Ishikawa (cell line): ENCODE measurements around the gene CDH13.

Source experiments
- CEBPB ChIP-seq: IDR thresholded peaks from 2 replicates; pipeline ENCODE4 v1.6.1; 2012
- CREB1 ChIP-seq: IDR thresholded peaks from 2 replicates; pipeline ENCODE4 v1.6.1; 2012; ENCODE audit warnings: low read depth
- EGR1 ChIP-seq: IDR thresholded peaks from 2 replicates; pipeline ENCODE4 v1.6.1; 2012
- EP300 ChIP-seq: IDR thresholded peaks from 2 replicates; pipeline ENCODE4 v1.6.1; 2012; ENCODE audit warnings: borderline replicate concordance
- FOXM1 ChIP-seq: IDR thresholded peaks from 2 replicates; pipeline ENCODE4 v1.6.1; 2012; ENCODE audit warnings: low read depth, borderline replicate concordance
- NFIC ChIP-seq: IDR thresholded peaks from 2 replicates; pipeline ENCODE4 v1.6.1; 2012
- RAD21 ChIP-seq: IDR thresholded peaks from 2 replicates; pipeline ENCODE4 v1.6.1; 2012; ENCODE audit warnings: low read depth
- TAF1 ChIP-seq: IDR thresholded peaks from 2 replicates; pipeline ENCODE4 v1.6.1; 2012; ENCODE audit warnings: low read depth, mild to moderate bottlenecking
- TCF12 ChIP-seq: IDR thresholded peaks from 2 replicates; pipeline ENCODE4 v1.6.1; 2012; ENCODE audit warnings: low read depth
- TEAD4 ChIP-seq: IDR thresholded peaks from 2 replicates; pipeline ENCODE4 v1.6.1; 2012
- YY1 ChIP-seq: IDR thresholded peaks from 2 replicates; pipeline ENCODE4 v1.6.1; 2012; ENCODE audit warnings: low read depth
- ZBTB7A ChIP-seq: IDR thresholded peaks from 2 replicates; pipeline ENCODE4 v1.6.1; 2012; ENCODE audit warnings: low read depth
- TF ChIP-seq, protein P1 (sequence below): IDR thresholded peaks from 2 replicates; pipeline ENCODE4 v1.6.1; 2012
- TF ChIP-seq, protein P2 (sequence below): IDR thresholded peaks from 2 replicates; pipeline ENCODE4 v1.6.1; 2012
- TF ChIP-seq, protein P3 (sequence below): IDR thresholded peaks from 2 replicates; pipeline ENCODE4 v1.6.1; 2012; ENCODE audit warnings: low read depth, mild to moderate bottlenecking

CDH13 gene

DNA sequence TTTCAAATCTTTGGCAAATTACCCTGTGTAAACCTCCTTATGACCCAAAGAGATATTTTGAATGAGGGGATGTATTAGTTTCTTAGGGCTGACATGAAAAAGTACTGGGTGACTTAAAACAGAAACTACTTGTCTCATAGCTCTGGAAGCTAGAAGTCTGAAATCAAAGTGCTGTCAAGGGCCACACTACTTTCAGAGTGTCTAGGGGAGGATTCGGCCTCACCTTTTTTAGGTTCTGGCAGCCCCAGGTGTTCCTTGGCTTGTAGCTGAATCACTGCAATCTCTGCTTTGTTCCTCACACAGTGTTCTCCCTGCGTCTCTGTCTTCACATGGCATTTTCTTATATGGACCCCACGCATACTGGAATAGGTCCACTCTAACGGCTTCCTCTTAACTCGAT, 322.2 kb downstream of the CDH13 start:
- TF ChIP-seq, protein P1, sequence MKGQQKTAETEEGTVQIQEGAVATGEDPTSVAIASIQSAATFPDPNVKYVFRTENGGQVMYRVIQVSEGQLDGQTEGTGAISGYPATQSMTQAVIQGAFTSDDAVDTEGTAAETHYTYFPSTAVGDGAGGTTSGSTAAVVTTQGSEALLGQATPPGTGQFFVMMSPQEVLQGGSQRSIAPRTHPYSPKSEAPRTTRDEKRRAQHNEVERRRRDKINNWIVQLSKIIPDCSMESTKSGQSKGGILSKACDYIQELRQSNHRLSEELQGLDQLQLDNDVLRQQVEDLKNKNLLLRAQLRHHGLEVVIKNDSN, result no peak
- TF ChIP-seq TEAD4, result no peak
- TF ChIP-seq, protein P2, sequence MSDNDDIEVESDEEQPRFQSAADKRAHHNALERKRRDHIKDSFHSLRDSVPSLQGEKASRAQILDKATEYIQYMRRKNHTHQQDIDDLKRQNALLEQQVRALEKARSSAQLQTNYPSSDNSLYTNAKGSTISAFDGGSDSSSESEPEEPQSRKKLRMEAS, result no peak
- TF ChIP-seq FOXM1, result no peak

DNA sequence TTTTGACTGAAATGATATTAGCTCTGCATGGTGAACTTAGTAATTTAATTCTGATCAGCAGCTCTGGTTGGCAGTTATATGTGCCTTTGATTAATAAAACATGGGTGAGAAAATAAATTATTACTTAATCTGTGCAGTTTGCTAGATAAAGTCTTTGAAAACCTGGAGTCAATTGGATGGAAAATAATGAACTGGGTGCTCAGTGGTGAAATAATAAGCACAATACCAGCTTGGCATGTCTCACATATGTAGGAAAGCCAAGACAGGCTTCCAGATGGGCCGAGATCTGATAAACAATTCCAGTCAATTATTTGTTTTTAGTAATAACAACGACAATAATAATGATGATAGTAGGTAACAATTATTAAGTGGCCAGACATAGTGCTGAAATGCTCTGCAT, 326.7 kb downstream of the CDH13 start:
- TF ChIP-seq CEBPB (no peak), FOXM1 (no peak), YY1 (no peak), RAD21 (no peak), TAF1 (no peak), EP300 (no peak), NFIC (no peak), ZBTB7A (no peak)
- TF ChIP-seq, protein P2, result no peak
- TF ChIP-seq, protein P1, result no peak

DNA sequence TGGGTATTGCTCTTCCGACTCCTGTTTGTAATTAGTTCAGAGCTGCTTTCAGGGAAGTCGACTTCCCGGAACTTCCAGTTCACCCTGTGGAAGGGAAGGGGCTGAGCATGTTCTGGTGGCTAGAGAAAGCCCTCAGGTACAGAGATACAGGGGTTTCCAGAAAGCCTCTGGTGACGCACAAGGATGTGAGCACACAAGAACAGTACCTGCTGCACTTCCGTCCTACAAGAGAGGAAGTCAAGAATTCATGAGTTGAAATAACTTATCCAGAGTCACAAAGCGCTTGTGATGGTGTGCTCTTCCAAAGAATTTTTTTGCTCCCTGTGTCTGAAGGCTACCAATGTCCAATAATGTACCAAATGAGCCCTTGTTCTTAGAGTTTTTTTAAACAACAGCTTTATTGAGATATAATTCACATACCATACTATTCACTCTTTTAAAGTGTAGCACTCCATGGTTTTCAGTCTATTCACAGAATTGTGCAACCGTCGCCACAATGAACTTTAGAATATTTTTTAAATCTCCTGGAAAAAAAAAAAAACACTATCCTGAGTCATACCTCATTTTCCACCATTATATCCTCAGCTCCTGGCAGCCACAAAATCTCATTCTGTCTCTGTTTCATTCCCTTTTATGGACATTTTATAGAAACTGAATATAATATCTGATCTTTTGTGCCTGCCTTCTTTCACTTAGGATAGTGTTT, 327.6 kb downstream of the CDH13 start:
- TF ChIP-seq YY1, result no peak
- TF ChIP-seq EP300, result no peak
- TF ChIP-seq TAF1, result no peak
- TF ChIP-seq TEAD4, result no peak
- TF ChIP-seq, protein P3, sequence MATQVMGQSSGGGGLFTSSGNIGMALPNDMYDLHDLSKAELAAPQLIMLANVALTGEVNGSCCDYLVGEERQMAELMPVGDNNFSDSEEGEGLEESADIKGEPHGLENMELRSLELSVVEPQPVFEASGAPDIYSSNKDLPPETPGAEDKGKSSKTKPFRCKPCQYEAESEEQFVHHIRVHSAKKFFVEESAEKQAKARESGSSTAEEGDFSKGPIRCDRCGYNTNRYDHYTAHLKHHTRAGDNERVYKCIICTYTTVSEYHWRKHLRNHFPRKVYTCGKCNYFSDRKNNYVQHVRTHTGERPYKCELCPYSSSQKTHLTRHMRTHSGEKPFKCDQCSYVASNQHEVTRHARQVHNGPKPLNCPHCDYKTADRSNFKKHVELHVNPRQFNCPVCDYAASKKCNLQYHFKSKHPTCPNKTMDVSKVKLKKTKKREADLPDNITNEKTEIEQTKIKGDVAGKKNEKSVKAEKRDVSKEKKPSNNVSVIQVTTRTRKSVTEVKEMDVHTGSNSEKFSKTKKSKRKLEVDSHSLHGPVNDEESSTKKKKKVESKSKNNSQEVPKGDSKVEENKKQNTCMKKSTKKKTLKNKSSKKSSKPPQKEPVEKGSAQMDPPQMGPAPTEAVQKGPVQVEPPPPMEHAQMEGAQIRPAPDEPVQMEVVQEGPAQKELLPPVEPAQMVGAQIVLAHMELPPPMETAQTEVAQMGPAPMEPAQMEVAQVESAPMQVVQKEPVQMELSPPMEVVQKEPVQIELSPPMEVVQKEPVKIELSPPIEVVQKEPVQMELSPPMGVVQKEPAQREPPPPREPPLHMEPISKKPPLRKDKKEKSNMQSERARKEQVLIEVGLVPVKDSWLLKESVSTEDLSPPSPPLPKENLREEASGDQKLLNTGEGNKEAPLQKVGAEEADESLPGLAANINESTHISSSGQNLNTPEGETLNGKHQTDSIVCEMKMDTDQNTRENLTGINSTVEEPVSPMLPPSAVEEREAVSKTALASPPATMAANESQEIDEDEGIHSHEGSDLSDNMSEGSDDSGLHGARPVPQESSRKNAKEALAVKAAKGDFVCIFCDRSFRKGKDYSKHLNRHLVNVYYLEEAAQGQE, result no peak
- TF ChIP-seq CEBPB, result no peak
- TF ChIP-seq ZBTB7A, result no peak
- TF ChIP-seq FOXM1, result no peak
- no peak for TF ChIP-seq RAD21
- no peak for TF ChIP-seq NFIC
- TF ChIP-seq, protein P1, result no peak
- TF ChIP-seq, protein P2, result no peak
- no peak for TF ChIP-seq TCF12
- TF ChIP-seq EGR1, result no peak
- TF ChIP-seq CREB1, result no peak

DNA sequence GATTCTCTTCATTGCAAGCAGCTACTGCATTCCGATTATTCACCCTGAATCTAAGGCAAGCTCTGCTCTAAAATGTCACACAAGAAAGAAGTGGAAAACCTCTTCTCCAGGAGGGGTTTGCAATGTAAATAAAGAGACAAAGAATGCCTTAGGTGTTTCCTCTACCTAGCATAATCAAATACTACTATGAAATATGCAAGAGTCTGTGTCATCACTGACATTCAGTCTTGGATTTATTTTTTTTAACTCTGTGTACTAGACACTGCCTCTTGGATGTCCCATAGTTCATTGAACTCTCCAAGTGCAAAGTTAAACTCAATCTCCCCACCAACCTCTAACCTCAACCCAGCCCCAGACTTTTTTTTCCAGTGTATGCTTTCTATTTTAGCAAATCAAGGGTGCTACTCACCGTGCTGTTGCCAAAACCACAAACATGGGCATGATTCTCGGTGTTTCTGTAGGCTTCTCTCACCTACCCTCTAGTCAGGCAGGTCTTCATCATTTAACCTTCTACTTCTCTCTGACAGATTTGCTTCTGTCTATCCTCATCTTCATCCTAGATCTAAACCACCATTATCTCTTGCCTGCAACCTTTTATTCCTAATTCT, 329.1 kb downstream of the CDH13 start:
- TF ChIP-seq TAF1, result no peak
- TF ChIP-seq NFIC, result no peak
- TF ChIP-seq TCF12, result no peak
- TF ChIP-seq, protein P2, result no peak

DNA sequence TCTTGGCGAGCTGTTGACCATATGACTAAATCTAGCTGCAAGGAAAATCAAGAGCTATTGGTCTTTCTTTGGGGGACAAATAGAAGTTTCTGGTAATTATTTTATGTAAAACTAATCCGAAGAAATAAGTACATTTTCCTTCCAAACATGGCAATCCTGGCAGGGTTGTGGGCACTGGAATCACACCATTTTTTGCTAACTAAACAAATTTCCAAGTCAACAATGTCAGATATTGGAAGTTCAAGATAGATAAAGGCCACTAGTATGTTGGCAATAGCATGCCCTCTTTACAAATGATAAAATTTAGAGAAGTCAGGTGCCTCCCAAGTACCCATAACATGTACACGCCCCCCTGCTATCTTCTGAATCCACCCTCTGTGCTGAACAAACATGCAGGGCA, 330.4 kb downstream of the CDH13 start:
- TF ChIP-seq, protein P1, result no peak
- TF ChIP-seq, protein P3, result no peak
- no peak for TF ChIP-seq CREB1
- no peak for TF ChIP-seq CEBPB
- TF ChIP-seq EGR1, result no peak
- no peak for TF ChIP-seq NFIC
- no peak for TF ChIP-seq FOXM1
- TF ChIP-seq ZBTB7A, result no peak
- no peak for TF ChIP-seq RAD21
- no peak for TF ChIP-seq EP300
- no peak for TF ChIP-seq TAF1
- no peak for TF ChIP-seq TEAD4
- no peak for TF ChIP-seq YY1
- TF ChIP-seq TCF12, result no peak
- TF ChIP-seq, protein P2, result no peak
